KBM-7 (cell line): ENCODE data around the gene CITED4.

Source experiments
- DNase-seq: peaks from one replicate; pipeline ENCODE4 v3.0.0-alpha.2; 2015
- in situ Hi-C: fragments of 300-500 bp; cut with MboI; formaldehyde crosslinking; loops from 2 replicates; pipeline ENCODE4 v1.14.3; 2020; ENCODE audit warnings: low sequenced_read_pairs, low pct_unique_long_range_greater_than_20kb, mixed read lengths

CITED4 gene

DNA sequence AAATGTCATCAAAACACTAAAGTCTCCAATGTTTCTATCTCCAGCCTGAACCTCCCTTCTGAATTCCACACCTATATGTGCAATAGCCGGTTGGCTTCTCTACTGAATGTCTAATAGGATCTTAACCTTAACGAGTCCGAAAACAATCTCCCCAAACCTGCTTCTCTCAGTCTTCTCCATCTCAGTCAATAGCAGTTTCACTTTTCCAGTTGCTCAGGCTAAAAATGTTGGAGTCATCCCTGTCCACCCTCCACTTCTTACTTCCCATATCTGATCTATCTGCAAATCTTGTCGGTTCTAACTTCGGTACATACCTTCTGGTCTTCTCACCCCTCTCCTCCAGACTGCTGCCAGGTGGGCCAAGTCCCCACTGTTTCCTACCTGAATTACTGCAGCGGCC lies 25.5 kb upstream of the CITED4 start:
- in situ Hi-C loops: no loop called here
- no peak for DNase-seq

DNA sequence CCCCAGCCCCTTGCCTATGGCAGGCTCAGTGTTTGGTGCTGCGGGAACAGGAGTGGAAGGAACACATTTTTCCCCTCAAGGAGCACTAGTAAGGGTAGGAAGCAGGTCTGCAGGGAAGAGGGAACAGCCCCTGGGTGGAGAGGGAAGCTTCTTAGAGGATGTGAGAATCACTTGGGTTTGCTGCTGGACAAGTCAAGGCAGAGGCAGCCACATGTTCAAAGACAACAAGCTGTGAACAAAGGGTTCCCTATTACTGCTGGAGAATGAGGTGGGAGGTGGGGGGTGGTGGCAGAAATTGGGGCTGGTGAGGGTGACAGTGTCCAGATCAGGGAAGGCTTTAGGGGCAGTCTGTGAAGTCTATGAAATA lies 24.8 kb upstream of the CITED4 start:
- in situ Hi-C loops: no loop called here
- no peak for DNase-seq

DNA sequence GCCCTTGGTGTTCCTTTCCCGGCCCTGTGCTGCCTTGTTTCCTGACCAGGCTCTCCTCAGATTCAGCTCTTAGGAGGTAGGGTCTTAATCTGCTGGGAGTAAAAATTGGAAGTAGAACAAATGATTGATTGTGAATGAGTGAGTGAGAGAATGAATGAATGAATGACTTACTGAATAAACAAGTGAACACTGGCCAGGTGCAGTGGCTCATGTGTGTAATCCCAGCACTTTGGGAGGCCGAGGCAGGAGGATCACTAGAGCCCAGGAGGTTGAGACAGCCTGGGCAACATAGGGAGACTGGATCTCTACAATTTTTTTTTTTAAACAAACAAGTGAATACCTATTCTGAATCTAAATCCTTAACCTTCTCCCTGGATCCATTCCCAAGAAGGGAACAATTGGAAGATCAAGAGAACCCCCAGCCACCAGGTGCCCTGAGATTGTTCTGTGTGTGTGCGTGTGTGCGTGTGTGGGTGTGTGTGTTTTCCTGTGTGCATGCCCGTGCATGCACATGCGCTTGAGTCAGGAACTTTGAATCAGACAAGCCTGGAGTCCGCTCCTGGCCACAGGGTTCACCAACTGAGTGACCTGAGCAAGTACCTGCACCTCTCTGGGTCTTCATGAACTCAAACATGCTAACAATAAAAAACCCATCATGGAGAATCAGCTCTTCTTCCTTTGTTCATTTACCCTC lies 24.3 kb upstream of the CITED4 start:
- DNase-seq: no peak
- in situ Hi-C loops: no loop called here

DNA sequence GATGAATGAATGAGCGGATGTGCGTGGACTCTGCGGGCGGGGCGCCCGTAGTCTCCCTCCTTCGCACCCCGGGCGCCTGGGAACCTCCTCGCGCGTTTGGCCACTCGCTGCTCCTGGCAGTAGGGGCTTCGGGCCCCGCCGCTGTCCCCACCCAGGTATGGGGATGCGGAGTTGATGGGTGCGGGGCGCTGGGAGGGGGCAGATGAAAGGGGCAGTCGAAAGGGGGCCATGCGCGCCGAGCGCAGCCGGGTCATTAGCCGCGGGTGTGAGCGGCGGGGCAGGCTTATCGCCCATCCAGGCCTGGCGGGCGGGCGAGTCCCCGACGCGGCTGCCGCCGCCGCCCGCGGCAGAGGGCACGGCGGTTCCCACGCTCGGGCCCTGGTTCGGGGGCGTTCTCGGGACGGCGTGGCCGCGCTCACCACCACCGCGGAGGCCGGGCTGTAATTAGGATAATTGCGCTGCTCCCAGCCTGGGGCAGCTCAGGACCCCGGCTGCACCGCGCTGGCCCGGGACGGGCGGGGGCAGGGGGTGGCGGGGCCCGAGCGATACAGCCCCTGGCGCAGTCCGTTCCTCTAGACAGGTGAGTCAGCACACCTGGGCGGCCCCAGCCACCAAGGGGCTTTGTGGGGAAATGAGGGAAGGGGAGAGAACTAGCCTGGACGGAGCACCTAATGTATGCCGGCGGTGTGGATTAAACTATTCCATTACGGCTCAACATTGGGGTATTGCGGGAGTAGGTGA lies 22.1 kb upstream of the CITED4 start:
- in situ Hi-C loops: no loop called here
- no peak for DNase-seq

DNA sequence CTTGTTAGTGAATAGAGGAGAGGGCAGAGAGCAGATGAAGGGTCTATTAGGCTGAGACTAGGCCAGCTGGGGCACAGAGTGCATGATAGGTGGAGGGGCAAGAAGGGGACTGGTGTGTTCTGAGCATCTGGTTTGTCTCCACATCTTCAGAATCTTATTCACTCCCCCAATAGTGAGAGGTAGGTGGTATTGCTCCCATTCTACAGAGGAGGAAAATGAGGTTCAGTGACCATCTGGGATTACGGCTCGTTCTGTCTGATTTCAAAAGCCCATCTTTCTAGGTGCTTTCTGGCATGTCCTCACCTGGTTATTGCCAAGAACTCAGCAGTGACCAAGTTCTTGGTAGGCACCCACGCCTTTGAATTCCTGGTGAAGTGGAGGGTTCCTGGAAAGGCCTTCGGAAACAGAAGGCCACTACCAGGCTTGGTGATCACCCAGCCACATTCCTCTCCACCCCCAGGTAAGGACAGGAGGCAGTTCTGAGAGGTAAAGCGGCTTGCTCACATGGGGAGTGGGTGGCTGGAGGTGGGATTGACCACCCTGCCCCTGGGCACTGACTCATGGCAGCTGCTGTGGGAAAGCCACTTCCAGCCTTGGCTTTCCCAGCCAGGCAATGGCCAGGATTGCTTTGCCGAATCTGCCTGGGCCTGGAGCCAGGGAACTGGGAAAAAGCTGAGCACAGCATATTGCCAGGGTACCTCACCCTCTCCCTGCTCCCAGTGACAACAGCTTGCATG lies 18.8 kb upstream of the CITED4 start:
- DNase-seq: no peak
- in situ Hi-C loops: no loop called here

DNA sequence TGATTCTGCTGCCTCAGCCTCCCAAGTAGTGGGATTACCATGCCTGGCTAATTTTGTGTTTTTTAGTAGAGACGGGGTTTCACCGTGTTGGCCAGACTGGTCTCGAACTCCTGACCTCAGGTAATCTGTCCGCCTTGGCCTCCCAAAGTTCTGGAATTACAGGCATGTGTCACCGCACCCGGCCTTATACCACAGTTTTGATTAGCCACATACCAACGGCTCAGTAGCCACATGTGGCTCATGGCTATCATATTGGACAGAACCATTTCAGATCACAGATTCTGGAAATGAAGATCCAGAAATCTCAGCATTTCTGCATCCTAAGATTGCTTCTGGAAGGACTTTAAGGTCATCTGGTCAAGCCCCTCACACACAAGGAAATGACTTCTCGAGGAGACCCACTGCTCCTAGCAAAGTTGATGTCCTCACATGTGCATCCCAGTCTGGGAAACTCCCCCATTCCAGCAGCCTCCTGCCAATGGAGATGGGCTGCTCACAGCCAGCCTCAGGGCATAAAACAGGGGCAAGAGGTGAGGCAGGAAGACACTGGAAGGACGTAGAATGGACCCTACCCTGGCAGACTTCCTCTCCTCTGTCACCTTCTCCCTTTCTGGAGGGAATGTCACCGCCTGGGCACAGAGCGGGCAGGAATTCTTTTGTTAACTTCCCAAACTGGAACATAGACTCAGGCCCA lies 17.5 kb upstream of the CITED4 start:
- in situ Hi-C loops: no loop called here

DNA sequence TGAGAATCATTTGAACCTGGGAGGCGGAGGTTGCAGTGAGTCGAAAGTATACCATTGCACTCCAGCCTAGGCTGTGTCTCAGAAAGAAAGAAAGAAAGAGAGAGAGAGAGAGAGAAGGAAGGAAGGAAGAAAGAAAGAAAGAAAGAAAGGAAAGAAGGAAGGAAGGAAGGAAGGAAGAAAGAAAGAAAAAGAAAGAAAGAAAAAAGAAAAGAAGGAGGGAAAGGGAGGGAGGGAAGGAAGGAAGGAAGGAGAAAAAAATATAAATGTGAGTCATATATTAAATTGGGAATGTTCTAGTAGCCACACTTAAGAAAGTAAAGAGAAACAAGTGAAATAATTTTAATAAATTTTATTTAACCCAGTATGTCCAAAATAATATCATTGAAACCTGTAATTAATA lies 16.7 kb upstream of the CITED4 start:
- in situ Hi-C loops: no loop called here
- no peak for DNase-seq

More for the DNA sequence above, 17.5 kb upstream of the CITED4 start:
- DNase-seq: no peak

DNA sequence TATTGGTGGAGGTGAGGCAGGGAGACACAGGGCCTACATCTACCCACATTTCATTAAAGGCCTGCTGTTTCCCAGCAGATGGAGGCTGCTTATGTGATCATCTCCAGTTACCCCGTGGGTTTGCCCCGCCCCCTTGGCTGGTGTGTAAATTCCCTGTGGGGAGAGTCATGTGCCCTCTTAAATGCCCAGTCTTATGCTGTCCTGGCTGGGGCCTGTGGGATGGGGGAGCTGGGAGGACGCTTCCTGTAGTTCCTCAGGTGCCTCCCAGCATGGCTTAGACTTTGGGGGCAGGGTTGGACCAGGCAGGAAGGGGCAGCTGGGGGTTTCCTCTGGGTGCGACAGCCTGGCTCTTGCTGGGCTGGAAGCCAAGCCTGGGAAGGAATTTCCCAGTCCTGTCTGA lies 15.5 kb upstream of the CITED4 start:
- in situ Hi-C loops: no loop called here

DNA sequence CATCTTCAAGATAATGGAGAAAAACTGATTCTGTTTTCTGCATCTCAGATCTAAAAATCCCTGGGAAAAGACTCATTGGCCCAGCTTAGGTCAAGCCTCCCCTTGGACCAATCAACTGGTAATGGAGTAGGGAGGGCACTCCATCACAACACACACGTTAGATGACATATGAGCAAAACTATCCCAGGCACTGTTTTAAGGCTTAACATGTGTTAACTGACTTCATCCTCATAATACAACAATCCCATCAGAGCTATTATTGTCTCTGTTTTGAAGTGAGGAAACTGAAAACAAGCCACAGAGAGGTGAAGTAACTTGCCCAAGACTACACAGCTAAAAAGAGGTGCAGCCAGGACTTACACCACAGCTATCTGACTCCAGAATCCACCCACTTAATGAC lies 14.7 kb upstream of the CITED4 start:
- DNase-seq: no peak
- in situ Hi-C loops: no loop called here

More for the DNA sequence above, 15.5 kb upstream of the CITED4 start:
- peak; percentile 34 for DNase-seq

DNA sequence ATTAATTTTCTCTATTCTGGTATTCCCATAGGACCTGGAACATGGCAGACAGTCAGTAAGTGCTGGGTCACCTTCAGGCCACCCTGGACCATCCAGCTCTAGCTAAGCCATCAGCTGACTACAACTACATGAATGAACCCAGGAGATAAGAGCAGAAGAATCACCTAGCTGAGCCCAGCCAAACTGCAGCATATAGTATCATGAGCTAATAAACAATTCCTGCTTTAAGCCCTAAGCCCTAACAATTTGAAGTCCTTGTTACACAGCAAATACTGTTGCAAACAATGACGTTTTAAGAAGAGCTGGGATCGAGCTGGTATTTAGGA lies 14.2 kb upstream of the CITED4 start:
- in situ Hi-C loops: no loop called here
- no peak for DNase-seq

DNA sequence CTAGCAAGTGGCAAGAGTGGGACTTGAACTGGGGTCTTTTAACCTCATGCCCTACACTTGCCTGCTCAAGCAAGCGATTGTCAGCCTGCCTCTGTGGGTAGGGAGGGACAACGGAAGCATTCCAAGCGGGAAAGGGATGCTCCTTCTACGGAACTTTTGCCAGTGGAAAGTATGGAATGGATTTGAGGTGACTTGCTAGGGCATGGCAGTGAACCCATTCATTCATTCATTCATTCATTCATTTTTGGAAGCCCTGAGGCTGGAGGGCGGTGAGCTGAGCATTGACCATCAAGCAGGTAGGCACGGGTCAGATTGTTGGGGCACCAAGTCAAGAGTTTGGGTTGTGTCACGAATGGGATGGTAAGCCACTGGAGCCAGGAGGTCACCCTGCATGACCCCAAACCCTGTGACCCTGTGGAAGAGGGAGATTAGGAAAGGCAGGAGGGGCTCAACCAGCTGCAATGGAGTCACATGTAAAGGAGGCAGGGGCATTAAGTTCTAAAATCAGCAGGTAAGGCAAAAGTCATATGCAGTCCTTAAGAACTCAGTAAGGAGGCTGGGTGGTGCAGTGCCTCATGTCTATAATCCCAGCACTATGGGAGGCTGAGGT lies 11.8 kb upstream of the CITED4 start:
- in situ Hi-C loops: no loop called here
- DNase-seq: no peak

DNA sequence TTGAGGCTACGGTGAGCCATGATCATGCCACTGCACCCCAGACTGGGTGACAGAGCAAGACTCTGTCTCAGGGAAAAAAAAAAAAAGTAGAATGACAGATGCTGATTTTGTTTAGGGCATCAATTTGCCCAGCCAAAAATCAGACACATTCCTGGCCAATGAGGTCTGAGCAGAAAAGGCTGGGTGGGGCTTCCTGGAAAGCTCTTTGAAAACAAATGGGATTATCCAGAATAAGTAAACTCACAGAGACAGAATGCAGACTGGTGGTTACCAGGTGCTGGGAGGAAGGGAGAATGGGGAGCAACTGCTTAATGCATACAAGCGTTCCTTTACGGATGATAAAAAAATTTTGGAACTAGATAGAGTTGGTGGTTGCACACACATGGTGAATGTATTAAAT lies 10.1 kb upstream of the CITED4 start:
- DNase-seq: no peak
- in situ Hi-C loops: no loop called here

DNA sequence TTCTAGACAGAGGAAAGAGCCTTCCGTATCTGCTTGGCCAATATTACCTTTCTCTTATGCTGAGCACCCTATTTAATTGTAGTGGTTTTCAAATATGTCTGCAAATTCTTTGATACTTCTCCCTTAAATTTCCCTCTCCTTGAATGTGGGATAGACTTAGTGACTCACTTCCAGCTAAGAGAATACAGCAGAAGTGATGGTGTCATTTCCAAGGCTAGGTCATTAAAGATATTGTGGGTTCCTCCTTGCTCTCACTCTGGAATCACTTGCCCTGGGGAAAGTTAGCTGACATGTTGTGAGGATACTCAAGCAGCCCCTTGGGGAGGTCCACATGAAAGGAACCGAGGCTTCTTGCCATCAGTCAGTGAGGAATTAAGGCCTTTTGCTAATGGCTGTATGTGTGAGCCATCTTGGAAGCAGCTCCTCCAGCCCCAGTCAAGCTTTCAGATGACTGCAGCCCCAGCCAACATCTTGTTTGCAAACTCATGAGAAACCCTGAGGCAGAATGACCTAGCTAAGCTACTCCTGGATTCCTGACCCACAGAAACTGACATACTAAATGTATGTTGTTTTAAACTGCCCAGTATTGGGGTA lies 8.1 kb upstream of the CITED4 start:
- in situ Hi-C loops: no loop called here

DNA sequence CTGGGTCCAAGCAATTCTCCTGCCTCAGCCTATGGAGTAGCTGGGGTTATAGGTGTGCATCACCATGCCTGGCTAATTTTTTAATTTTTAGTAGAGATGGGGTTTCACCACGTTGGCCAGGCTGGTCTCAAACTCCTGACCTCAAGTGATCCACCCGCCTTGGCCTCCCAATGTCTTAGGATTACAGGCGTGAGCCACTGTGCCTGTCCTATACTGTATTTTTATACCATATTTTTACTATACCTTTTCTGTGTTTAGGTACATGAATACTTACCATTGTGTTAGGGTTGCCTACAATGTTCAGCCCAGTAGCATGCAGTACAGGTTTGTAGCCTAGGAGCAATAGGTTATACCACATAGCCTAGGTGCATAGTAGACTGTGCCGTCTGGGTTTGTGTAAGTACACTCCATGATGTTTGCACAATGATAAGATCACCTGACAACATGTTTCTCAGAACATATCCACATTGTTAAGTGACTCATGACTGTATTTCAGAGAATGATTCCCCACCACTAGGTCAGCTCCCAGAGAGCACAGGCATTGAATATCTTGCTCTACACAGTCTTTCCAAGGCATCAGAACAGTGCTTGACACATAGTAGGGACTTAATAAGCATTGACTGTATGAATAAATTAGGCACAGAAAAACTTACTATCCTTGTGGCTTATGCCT lies 6.0 kb upstream of the CITED4 start:
- no peak for DNase-seq
- in situ Hi-C loops: no loop called here

More for the DNA sequence above, 8.1 kb upstream of the CITED4 start:
- no peak for DNase-seq

DNA sequence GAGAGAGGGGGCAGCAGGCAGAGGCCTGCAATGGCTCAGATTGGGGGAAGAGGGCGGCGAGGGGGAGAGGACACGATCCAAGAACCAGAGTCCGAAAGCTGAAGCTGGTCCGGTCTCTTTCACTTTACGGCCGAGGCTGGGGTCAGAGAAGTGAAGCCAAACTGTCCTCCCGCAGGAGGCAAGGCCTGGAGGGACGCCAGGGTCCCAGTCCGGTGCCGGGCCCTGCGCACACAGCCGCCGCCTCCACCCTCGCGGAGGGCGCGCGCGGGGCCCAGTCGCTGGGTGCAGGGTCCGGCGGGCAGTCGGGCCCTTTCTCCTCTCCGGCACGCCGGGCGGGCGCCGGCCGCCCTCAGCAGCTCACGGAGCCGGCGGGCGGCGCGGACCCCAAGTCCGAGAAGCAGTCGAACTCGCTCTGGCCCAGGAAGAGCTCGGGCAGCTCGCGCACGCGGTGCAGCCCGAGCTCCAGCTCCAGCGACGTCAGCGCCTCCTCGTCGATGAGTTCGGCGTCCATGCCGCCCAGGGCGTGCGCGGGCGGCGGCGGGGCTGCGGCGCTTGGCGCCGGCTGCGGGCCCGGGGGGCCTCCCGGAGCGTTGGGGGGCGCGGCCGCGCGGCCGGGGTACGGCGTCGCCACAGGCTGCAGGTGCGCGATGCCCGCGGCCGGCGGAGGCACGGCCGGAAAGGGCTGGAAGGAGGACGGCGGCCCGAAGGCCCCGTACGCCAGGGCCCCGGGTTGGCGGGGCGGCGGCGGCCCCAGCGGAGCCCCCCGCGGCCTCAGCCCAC lies 749 bp downstream of the CITED4 start:
- in situ Hi-C loops: no loop called here
- no peak for DNase-seq

DNA sequence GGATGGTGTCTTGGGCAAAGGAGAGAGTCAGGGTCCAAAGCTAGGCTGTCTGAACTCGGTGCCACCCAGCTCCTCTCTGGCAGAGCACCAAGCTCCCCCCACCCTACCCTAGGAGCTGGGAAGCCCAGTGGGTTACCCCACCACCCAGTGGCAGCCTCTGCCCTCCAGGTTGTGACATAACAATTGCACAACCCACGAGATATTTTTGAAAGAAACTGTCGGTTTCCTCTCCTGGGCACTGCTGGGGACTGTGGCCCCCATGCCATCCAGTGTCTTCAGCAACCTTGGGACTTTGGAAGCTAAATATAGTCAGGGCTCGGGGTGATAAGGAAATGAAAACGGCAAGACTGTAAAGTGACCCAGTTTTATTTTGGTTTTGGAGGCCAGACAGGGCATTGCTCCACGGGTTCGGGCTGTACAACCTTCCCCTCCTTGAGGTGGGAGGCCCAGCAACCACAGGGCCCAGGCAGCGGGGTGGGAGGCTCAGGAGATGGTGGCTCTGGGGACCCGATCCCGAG lies 1.4 kb downstream of the CITED4 start:
- in situ Hi-C loops: no loop called here
- DNase-seq: peak; percentile 12

DNA sequence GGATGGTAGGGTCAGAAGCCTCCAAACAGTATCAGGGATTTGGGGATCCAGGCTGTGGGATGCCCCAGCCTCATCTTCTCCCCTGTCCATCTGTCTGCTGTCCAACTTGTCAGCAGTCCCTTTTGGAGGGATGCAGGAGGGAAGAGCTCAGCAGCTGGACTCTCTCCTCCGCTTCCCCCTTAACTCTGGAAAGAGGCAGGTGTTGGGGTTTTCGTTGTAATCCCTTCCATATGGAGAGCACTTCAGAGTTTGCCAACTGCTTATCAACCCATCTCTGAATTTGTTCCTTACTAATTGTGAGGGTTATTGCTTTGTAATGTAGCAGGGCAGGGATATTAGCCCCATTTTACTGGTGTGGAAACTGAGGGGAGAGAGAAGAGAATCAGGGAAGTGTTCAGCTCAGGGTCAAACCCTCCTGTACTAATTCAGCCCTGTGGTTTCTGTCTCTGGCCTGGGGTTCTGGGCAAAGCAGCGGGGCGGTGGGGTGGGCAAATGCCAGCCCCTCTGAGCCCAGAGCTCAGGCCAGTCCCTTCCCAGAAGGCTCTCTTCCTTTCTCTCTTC lies 3.2 kb downstream of the CITED4 start:
- DNase-seq: no peak
- in situ Hi-C loops: no loop called here
